WERI-Rb-1 (cell line): Measurements from ENCODE around the gene DAB2.

Source experiments
- DNase-seq: peaks from one replicate; pipeline ENCODE4 v3.0.0-alpha.2; 2020
- H3K27ac ChIP-seq: fragments of 250-450 bp; sonication (Bioruptor Pico); 2 replicates; pipeline ENCODE4 v1.5.1; 2020; ENCODE audit warnings: mild to moderate bottlenecking, moderate library complexity
- H3K27me3 ChIP-seq: fragments of 250-450 bp; sonication (Bioruptor Pico); 2 replicates; pipeline ENCODE4 v1.5.1; 2021; ENCODE audit warnings: mild to moderate bottlenecking, low read depth, moderate library complexity; ENCODE audit not compliant: insufficient read depth, severe bottlenecking
- H3K36me3 ChIP-seq: fragments of 250-450 bp; sonication (Bioruptor Pico); 2 replicates; pipeline ENCODE4 v1.5.1; 2020; ENCODE audit warnings: mild to moderate bottlenecking, moderate library complexity
- H3K4me3 ChIP-seq: 2 replicates; pipeline ENCODE4 v1.5.1; 2011; ENCODE audit warnings: low read depth, mild to moderate bottlenecking, control low read depth, low read length
- H3K9me3 ChIP-seq: fragments of 250-450 bp; sonication (Bioruptor Pico); 2 replicates; pipeline ENCODE4 v1.5.1; 2021; ENCODE audit warnings: mild to moderate bottlenecking, moderate library complexity; ENCODE audit not compliant: severe bottlenecking
- CTCF ChIP-seq: IDR thresholded peaks from 2 replicates; pipeline ENCODE4 v1.5.1; 2011; ENCODE audit warnings: low read depth, mild to moderate bottlenecking, control low read depth, inconsistent platforms, low read length

DAB2 gene

GRCh38 chr5:39371367-39371635, 53.5 kb downstream of the DAB2 start:
- Histone ChIP-seq H3K27ac (no peak overlapping the region), H3K27me3 (no peaks in the 10 kb centered on the region), H3K4me3 (no peak overlapping the region), H3K36me3 (no peaks in the 10 kb centered on the region), H3K9me3 (no peaks in the 10 kb centered on the region)
- no peak for TF ChIP-seq CTCF
- no peak for DNase-seq

GRCh38 chr5:39370555-39371366, 54.0 kb downstream of the DAB2 start:
- no peaks in the 10 kb centered on the region for H3K27me3 ChIP-seq
- H3K9me3 ChIP-seq, result no peaks in the 10 kb centered on the region
- H3K4me3 ChIP-seq, result no peak overlapping the region
- DNase-seq, result no peak
- no peaks in the 10 kb centered on the region for H3K36me3 ChIP-seq
- no peak overlapping the region for H3K27ac ChIP-seq
- no peak for TF ChIP-seq CTCF

GRCh38 chr5:39369123-39369815, 55.5 kb downstream of the DAB2 start:
- no peak for TF ChIP-seq CTCF
- no peak for DNase-seq
- no peaks in the 10 kb centered on the region for H3K27me3 ChIP-seq
- no peaks in the 10 kb centered on the region for H3K9me3 ChIP-seq
- no peak overlapping the region for H3K4me3 ChIP-seq
- no peaks in the 10 kb centered on the region for H3K36me3 ChIP-seq
- H3K27ac ChIP-seq, result no peak overlapping the region

GRCh38 chr5:39368116-39368515, 56.7 kb downstream of the DAB2 start:
- no peak overlapping the region for H3K27ac ChIP-seq
- H3K36me3 ChIP-seq, result no peaks in the 10 kb centered on the region
- H3K27me3 ChIP-seq, result no peaks in the 10 kb centered on the region
- H3K4me3 ChIP-seq, result no peak overlapping the region
- DNase-seq, result no peak
- no peak for TF ChIP-seq CTCF
- H3K9me3 ChIP-seq, result no peaks in the 10 kb centered on the region

- no peaks in the 10 kb centered on the region for H3K9me3 ChIP-seq
- TF ChIP-seq CTCF, result no peak
- H3K27me3 ChIP-seq, result no peaks in the 10 kb centered on the region
- no peak overlapping the region for H3K4me3 ChIP-seq
- no peaks in the 10 kb centered on the region for H3K36me3 ChIP-seq
- DNase-seq, result no peak
- H3K27ac ChIP-seq, result no peak overlapping the region
Measured at GRCh38 chr5:39367711-39368110, 57.1 kb downstream of the DAB2 start.

- H3K27me3 ChIP-seq, result no peaks in the 10 kb centered on the region
- H3K36me3 ChIP-seq, result no peaks in the 10 kb centered on the region
- H3K4me3 ChIP-seq, result no peak within 1 kb of the TSS
- H3K27ac ChIP-seq, result no peak within 1 kb of the TSS
- no peak for TF ChIP-seq CTCF
- DNase-seq, result no peak
- H3K9me3 ChIP-seq, result no peaks in the 10 kb centered on the region
Measured at GRCh38 chr5:39364367-39364766, 60.4 kb downstream of the DAB2 start, which contains the start of gene C9. Gene C9, minus strand, starts transcription at chr5:39364495. Its CDS starts 31 bp downstream, at chr5:39364464.
